Lower leg skin (tissue), 3 donors: Measurements from ENCODE around the gene COQ9.

Source experiments
- CTCF ChIP-seq, 3 donors: fragments of 450-650 bp; IDR thresholded peaks; one replicate each; pipeline ENCODE4 v1.5.1; 2016; ENCODE audit warnings: antibody characterized with exemption in 3 of 3, mild to moderate bottlenecking in 3 of 3, moderate library complexity in 2 of 3
- POLR2A ChIP-seq, 2 donors: fragments of 450-650 bp; IDR thresholded peaks; one replicate each; pipeline ENCODE4 v1.6.1; 2016 to 2017; ENCODE audit warnings: antibody characterized with exemption in 2 of 2, mild to moderate bottlenecking in 1 of 2, moderate library complexity in 1 of 2

GRCh38 chr16:57507136-57508034 is 60.1 kb downstream of the COQ9 start:
- no peak for TF ChIP-seq CTCF (IDR thresholded peaks at IDR 0.05)
- no peak for TF ChIP-seq POLR2A (IDR thresholded peaks at IDR 0.05)
